DOHH2 (cell line): ENCODE results near the gene PNP.

Source experiments
- CTCF ChIP-seq: fragments of 200-600 bp; sonication (generic); IDR thresholded peaks from one replicate; pipeline ENCODE4 v1.5.1; 2014; ENCODE audit warnings: antibody characterized with exemption, mild to moderate bottlenecking, low read depth, low read length; ENCODE audit not compliant: poor library complexity, severe bottlenecking
- EZH2phosphoT487 ChIP-seq: fragments of 200-600 bp; sonication (generic); IDR thresholded peaks from 2 replicates; pipeline ENCODE4 v1.6.1; 2017; ENCODE audit warnings: borderline replicate concordance, mild to moderate bottlenecking, antibody characterized with exemption, low read length, moderate library complexity, mixed read lengths

- TF ChIP-seq CTCF (no peak), EZH2phosphoT487 (no peak)
Measured at GRCh38 chr14:20446889-20447288, 22.3 kb upstream of the PNP start.
